ENCODE results near the gene NEAT1. TPM values are rescaled to one million over a fixed set of nuclear protein-coding genes. Genes with fewer than 3 reads are reported as not detected.
"Not testable (repeated sequence)": the region's sequence is repeated elsewhere in the genome, so short reads cannot be mapped to it uniquely, and the experiment has no call there.

NEAT1 gene
- total RNA-seq, 1 donor from 2014 or later, result 457 TPM

DNA sequence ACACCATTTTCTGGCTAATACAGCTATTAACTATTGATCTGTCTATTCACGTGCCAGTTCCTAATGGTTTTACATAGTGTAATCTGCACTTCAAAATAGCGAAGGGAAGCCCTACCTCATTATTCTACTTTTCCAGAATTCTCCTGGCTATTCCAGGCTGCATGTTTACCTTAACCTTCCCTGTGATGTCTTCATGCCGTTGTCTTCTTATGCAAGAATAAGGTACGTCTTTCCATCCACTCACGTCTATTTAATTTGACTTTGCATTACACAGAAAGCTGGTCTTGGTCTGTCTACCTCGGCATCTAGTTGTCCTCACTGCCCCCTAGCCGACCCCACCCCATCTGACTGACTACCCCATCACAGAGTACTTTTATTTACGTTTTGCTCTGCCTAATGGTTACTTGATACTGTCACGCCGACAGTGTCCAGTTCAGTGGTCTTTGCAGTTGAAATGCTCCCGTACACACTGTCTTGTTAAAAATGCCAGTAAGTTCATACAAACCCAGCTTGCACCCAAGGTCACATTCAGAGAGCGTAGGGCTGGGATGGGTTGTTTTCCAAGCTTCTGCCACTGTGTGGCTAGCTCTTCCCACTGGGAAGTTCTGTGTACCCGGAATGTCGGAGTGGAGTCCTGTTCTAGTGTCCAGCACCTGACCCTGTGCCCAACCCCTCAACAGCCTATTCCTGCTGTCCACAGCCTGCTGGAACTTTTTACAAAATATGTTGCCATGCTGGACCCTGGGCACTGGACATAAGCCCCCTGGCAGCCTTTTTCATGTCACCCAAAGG lies 15.0 kb downstream of the NEAT1 start:
- ATAC-seq, result peak; percentile 4
- DNase-seq (ENCODE audit: missing footprints), result no peak
- intact Hi-C loops (cut with DNase I), result no loop called here

DNA sequence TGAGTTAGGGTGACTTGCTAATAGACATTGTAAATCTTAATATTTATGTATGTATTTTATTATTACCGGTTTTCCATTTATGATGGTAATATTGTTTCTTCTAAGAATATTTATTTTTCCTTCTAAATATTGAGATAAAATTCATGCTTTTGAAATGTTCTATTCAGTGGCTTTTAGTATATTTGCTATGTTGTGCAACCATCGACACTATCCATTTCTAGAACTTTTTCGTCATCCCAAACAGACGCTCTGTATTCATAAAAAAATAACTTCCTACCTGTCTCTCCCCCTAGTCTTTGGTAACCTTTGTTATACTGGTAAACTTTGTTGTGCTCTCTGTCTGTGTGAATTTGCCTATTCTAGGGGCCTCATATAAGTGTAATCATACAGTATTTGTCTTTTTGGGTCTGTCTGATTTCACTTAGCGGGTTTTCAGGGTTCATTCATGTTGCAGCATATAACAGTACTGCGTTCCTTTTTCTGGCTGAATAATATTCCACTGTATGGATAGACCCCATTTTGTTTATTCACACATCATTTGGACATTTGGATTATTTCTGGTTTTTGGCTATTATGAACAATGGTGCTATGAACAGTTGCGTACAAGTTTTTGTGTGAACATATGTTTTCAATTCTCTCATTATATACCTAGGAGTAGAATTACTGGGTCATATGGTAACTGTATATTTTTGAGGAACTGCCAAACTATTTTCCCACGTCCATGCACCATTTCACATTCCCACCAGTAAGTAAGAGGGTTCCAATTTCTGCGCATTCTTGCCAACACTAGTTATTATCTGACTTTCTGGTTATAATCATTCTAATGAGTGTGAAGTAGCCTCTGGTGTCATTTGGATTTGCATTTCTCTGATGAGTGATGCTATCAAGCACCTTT lies 15.9 kb downstream of the NEAT1 start:
- no peak for ATAC-seq
- no peak for DNase-seq (ENCODE audit: missing footprints)
- intact Hi-C loops (cut with DNase I), result no loop called here

- no peak for ATAC-seq
- intact Hi-C loops (cut with DNase I), result no loop called here
- DNase-seq (ENCODE audit: missing footprints), result no peak
Measured at GRCh38 chr11:65439331-65440181, 17.0 kb downstream of the NEAT1 start.

DNA sequence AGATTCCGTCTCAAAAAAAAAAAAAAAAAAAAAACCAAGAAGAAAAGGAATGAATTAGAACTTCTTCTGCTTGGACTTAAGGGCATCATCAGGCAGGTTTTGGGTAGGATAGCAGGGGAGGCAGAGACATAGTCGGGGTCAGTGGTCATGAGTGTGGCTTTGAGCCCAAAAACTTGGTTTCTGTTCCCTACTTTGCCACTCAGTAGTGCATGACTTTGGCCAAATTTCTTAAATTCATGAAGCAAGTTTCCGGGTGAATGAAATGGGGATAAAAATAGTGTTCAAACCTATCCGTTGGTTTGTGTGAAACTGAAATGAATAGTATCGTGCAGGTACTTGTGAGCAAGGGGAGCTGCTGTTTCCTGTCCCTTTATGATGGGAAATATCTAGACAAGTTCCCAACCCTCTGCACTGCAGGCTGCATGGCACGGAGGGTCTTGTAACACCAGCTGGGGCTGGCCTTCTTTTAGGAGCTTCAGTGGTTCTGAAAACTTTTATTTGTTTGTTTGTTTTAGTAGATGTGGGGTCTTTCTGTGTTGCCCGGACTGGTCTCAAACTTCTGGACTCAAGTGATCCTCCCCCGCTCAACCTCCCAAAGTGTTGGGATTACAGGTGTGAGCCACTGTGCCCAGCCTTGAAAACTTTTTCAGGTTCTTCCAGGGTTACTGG lies 18.4 kb downstream of the NEAT1 start:
- DNase-seq (ENCODE audit: missing footprints) (no peak), ATAC-seq (no peak)
- intact Hi-C loops (cut with DNase I), result no loop called here

DNA sequence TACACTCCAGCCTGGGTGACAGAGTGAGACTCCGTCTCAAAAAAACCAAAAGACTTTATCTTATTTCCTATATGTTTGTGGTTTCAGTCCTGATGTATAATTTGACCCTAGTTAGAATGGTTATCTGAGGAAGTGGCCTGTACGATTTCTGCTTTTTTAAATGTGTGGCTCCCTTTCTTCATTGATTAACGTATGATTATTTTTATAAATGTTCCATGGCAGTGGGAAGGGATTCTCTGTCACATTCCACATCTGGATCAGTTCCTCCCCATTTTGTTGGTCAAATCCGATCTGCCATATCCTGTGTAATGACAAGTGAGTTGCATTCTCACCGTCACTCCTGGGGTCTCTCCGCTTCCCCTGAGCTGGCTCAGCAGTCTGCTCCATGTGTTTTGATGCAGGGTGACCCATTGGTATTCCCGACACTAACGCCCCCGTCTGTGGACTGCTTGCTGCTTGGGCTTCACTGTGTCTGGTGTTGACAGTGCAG lies 20.3 kb downstream of the NEAT1 start:
- DNase-seq (ENCODE audit: missing footprints), result no peak
- intact Hi-C loops (cut with DNase I), result no loop called here
- ATAC-seq, result no peak

GRCh38 chr11:65444314-65445051 lies 21.9 kb downstream of the NEAT1 start:
- DNase-seq (ENCODE audit: missing footprints), result no peak
- intact Hi-C loops (cut with DNase I), result no loop called here
- ATAC-seq, result no peak

DNA sequence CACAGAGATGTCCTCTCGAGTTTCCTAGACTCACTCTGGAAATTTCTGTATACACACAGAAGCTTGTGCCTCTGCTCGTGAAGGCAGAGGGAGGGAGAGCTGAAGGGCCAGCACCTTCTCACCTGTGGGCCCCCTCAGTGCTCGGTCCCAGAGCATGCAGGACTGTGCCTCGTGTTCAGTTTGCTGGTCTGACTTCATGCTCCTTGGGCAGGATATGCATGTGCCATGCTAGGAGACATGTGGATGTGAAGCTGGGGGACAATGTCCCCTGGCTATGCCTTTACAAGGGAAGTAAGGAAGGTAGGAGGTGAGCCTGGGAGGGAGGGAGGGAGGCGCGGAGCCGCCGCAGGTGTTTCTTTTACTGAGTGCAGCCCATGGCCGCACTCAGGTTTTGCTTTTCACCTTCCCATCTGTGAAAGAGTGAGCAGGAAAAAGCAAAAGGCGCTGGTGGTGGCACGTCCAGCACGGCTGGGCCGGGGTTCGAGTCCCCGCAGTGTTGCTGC lies 22.6 kb downstream of the NEAT1 start:
- DNase-seq (ENCODE audit: missing footprints), result no peak
- intact Hi-C loops (cut with DNase I), result no loop called here
- ATAC-seq, result no peak

DNA sequence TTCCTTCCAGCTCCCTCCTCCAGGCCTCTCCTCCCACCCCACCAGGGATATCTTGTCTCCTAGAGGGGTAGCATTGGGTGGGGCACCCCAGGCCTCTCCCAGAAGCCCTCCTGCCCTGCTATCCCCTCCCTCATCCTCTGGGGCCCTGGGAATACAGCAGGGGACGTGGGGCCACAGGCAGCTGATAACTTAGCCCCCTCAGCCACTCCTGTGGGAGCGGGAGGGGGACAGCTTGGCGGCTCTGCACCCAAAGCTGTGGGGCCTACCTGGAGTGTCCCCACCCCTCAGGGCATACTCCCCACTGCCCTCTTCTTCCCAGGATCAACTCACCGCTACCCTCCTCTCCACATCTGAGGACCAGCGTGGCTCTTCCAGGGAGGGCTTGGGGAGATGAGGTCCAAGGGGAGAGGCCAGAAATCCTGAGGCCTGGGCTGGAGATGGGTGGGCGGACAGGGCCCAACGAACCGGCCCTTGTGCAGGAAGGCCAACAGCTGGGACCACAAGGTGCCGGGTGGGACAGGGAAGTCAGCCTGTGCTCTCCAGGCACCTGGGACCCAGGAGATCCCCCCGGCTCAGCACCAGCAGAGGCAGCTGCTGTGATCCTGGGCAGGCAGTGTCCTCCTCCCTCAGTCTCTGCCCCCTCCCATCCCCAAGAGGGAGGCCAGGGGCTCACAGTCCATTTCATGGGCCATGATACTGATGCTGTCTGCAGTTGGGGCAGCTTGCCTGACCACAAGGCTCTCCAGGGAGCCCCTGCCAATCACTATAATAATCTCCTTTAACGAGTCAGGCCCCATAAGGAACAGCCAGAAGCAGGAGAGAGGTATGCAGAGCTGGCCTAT lies 23.2 kb downstream of the NEAT1 start:
- intact Hi-C loops (cut with DNase I), result no loop called here

DNA sequence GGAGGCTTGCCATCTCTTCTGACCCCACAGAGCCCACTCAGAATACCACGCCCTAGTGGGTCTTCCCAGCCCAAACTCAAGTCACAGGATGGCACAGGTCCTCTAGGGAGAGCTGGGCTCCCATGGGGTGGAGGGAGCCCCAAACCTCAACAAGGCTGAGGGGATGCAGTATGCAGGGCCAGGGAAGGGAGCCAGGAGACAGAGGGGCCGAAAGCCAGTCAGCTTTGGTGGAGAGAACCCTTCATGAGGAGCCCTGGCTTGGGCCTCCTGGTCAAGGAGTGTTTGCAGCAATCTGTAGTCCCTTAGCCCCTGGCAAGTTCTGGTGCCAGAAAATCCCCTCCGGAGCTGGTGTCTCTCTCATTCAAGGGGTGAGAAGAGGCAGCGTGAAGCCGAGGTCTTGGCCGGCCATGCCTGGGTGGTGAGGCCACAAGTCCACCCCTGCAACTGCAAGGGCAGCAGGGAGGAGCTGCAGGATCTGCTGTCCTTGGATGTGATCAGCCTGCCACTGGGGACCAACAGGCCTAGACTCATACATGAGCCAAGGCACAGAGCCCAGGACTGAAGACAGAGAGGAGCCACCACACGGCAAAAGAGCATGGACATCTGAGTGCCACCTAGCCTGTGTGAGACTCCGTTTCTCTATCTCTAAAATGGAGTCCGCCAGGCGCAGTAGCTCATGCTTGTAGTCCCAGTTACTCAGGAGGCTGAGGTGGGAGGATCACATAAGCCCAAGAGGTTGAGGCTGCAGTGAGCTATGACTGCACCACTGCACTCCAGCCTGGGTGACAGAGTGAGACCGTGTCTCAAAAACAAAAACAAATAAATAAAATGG lies 24.1 kb downstream of the NEAT1 start:
- intact Hi-C loops (cut with DNase I), result no loop called here
- DNase-seq (ENCODE audit: missing footprints), result no peak
- peak; percentile 29 for ATAC-seq

More for the DNA sequence above, 23.2 kb downstream of the NEAT1 start:
- ATAC-seq (peak; percentile 20), DNase-seq (ENCODE audit: missing footprints) (no peak)

DNA sequence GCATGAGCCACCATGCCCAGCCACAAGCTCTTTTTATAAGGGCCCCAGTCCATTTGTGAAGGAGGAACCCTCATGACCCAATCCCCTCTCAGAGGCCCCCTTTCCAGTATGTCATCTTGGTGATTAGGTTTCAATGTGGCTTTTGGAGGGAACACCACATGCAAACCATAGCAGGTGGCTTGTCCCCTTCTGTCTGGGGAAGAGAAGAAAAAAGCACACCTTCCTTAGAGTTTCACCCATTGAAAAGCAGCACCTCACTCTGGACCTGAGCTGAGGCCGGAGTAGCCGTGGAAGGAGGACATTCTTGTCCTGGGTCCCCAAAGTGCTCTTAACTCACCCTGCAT lies 25.4 kb downstream of the NEAT1 start:
- no peak for ATAC-seq
- intact Hi-C loops (cut with DNase I), result no loop called here
- DNase-seq (ENCODE audit: missing footprints), result no peak

DNA sequence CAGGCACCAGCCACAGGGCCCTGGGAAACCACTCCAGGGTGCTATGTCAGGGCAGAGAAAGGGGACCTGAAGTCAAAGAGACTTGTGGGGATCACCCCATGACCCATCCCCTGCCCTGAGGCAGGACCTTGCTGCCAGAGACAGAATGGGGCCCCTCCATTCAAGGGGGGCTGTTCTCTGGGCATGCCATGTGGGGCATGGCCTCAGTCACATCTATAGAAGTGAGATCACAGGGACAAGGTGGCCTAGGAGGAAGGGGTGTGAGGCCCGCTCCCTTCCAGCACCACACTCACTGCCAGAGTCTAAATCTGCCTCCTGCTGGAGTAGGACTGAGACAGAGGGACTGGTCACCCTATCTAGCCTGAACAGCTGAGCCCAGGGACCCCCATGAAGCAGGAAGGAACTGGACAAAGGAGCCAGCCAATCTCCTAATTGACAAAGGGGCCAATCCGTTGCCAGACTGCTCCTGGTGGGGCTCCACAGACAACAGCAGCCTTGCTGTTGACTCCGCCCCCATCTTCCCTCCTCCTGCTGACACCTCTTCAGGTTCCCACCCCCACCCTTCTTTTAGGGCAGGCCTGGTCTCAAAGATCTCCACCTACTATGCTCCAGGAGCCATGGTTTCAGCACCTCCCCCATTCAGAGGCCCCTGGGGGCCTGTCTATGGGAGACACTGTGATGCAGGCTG lies 26.0 kb downstream of the NEAT1 start:
- no peak for DNase-seq (ENCODE audit: missing footprints)
- peak; percentile 5 for ATAC-seq
- intact Hi-C loops (cut with DNase I), result no loop called here

DNA sequence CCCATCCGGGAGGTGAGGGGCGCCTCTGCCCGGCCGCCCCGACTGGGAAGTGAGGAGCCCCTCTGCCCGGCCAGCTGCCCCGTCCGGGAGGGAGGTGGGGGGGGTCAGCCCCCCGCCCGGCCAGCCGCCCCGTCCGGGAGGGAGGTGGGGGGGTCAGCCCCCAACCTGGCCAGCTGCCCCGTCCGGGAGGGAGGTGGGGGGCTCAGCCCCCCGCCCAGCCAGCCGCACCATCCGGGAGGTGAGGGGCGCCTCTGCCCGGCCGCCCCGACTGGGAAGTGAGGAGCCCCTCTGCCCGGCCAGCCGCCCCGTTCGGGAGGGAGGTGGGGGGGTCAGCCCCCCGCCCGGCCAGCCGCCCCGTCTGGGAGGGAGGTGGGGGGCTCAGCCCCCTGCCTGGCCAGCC lies 28.7 kb downstream of the NEAT1 start:
- ATAC-seq; DNase-seq (ENCODE audit: missing footprints); intact Hi-C loops (cut with DNase I): not testable (repeated sequence)

DNA sequence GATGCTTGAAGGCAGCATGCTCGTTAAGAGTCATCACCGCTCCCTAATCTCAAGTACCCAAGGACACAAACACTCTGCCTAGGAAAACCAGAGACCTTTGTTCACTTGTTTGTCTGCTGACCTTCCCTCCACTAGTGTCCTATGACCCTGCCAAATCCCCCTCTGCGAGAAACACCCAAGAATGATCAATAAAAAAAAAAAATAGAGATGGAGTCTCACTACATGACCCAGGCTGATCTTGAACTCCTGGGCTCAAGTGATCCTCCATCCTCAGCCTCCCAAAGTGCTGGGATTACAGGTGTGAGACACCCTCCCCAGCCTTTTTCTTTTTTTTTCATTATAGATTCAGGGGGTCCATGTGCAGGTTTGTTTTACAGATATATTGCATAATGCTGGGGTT lies 29.7 kb downstream of the NEAT1 start:
- not testable (repeated sequence) for DNase-seq (ENCODE audit: missing footprints); ATAC-seq

DNA sequence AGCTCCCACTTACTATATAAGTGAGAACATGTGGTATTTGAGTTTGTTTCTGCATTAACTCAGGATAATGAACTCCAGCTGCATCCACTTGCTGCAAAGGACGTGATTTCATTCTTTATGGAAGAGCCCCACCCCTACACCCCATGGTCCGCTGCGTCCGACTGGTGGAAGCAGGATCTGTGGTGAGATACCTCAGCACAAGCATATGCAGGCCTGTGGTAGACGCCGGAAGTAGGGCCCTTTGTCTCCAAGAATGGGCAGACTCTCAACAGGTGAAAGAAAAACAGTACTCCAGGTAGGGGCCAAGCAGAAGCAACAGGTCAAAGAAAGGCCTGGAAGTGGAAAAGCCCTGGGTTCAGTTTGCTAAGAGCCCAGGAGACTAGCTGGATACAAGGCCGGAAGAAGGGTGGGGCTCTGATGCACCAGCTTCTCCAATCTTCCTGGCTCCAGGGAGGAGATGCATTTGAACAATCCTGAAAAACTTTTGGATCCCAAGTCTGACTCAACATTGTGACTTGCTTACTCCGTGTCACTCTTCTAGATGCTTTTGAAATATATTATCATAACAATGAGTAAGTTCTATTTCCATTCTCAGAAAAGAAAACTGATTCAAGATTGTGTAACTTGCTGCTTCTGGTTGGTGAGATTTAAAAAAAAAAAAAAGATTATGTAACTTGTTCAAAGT lies 30.4 kb downstream of the NEAT1 start:
- DNase-seq (ENCODE audit: missing footprints) (no peak), ATAC-seq (no peak)
- intact Hi-C loops (cut with DNase I), result no loop called here

More for the DNA sequence above, 29.7 kb downstream of the NEAT1 start:
- intact Hi-C loops (cut with DNase I), result not testable (repeated sequence)

DNA sequence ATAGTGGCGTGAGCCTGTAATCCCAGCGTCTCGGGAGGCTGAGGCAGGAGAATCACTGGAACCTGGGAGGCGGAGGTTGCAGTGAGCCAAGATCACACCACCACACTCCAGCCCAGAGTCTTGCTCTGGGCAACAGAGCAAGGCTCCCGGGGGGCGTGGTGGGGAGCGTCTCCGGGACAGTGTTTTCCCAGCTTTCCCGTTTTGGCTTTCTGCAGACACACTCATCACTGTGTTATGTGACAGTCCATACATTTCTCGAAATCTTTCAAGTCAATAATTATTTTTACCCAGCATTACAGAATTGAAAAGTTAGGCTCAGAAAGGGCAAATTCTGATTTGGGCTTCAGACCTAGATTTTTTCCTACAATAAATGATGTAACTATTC lies 31.7 kb downstream of the NEAT1 start:
- no peak for ATAC-seq
- DNase-seq (ENCODE audit: missing footprints), result no peak
- intact Hi-C loops (cut with DNase I), result loop anchor here (2.0 kb wide), 1 partner anchor 14 kb away; no protein-coding TSS in a partner anchor
